OCI-LY7 (cell line): ENCODE data around the gene GRAP. TPM values are rescaled to one million over a fixed set of nuclear protein-coding genes. Genes with fewer than 3 reads are reported as not detected.

ENCODE experiments used
- BruUV-seq: library from RNA; stranded (reverse); fragments of 400-500 nt; replicated peaks from 2 replicates; lab custom pipeline; 2021; lab: Mats Ljungman, UMichigan
- CTCF ChIA-PET: fragments of 300-600 bp; sonication (Branson Sonifier 250); formaldehyde crosslinking; loops from one replicate; lab custom pipeline; 2022; ENCODE audit warnings: antibody characterized with exemption; ENCODE audit not compliant: unreplicated experiment; lab: Charles Lee
- POLR2A ChIA-PET: fragments of 300-600 bp; sonication (Branson Sonifier 250); formaldehyde crosslinking; loops from one replicate; lab custom pipeline; 2022; ENCODE audit warnings: antibody characterized with exemption; lab: Charles Lee
- DNase-seq: peaks from one replicate; pipeline ENCODE4 v3.0.0-alpha.2; 2015; ENCODE audit warnings: low spot score
- H2AFZ ChIP-seq: fragments of 200-600 bp; sonication (generic), shearing (Covaris generic); 2 replicates; pipeline ENCODE4 v1.6.1; 2014; ENCODE audit warnings: mild to moderate bottlenecking, antibody characterized with exemption, low read length, moderate library complexity
- H3K27ac ChIP-seq: fragments of 200-600 bp; sonication (generic); 2 replicates; pipeline ENCODE4 v1.5.1; 2014; ENCODE audit warnings: mixed run types, low read depth, mild to moderate bottlenecking, moderate library complexity, low read length, inconsistent platforms; ENCODE audit not compliant: poor library complexity, severe bottlenecking
- H3K36me3 ChIP-seq: fragments of 200-600 bp; sonication (generic); 2 replicates; pipeline ENCODE4 v1.6.1; 2014; ENCODE audit warnings: mild to moderate bottlenecking, antibody characterized with exemption, low read length, moderate library complexity, mixed read lengths; ENCODE audit not compliant: insufficient read depth
- H3K4me1 ChIP-seq: fragments of 200-600 bp; sonication (generic); 2 replicates; pipeline ENCODE4 v1.5.1; 2014; ENCODE audit warnings: mild to moderate bottlenecking, low read length; ENCODE audit not compliant: insufficient read depth, poor library complexity, severe bottlenecking
- H3K4me2 ChIP-seq: fragments of 200-600 bp; sonication (generic); 2 replicates; pipeline ENCODE4 v1.6.1; 2014; ENCODE audit warnings: mild to moderate bottlenecking, low read length
- H3K4me3 ChIP-seq: fragments of 200-600 bp; sonication (generic); 2 replicates; pipeline ENCODE4 v1.5.1; 2014; ENCODE audit warnings: mild to moderate bottlenecking, low read depth, low read length; ENCODE audit not compliant: poor library complexity, severe bottlenecking
- H3K79me2 ChIP-seq: fragments of 200-600 bp; sonication (generic); 2 replicates; pipeline ENCODE4 v1.6.1; 2016; ENCODE audit warnings: low read depth, mild to moderate bottlenecking, low read length, moderate library complexity, mixed read lengths; ENCODE audit not compliant: insufficient read depth
- H3K9me2 ChIP-seq: fragments of 200-600 bp; sonication (generic); 2 replicates; pipeline ENCODE4 v1.6.1; 2016; ENCODE audit warnings: mild to moderate bottlenecking, low read length, mixed read lengths; ENCODE audit not compliant: insufficient read depth
- H3K9me3 ChIP-seq: fragments of 200-600 bp; sonication (generic); 2 replicates; pipeline ENCODE4 v1.6.1; 2014; ENCODE audit warnings: mild to moderate bottlenecking, mixed run types, low read length, mixed read lengths
- H4K20me1 ChIP-seq: fragments of 200-600 bp; sonication (generic); 2 replicates; pipeline ENCODE4 v1.6.1; 2014; ENCODE audit warnings: mild to moderate bottlenecking, antibody characterized with exemption, low read length, moderate library complexity, mixed read lengths; ENCODE audit not compliant: insufficient read depth
- EZH2phosphoT487 ChIP-seq: fragments of 200-600 bp; sonication (generic); IDR thresholded peaks from 2 replicates; pipeline ENCODE4 v1.6.1; 2018; ENCODE audit warnings: low read depth, borderline replicate concordance, mild to moderate bottlenecking, mixed run types, antibody characterized with exemption, low read length, moderate library complexity, mixed read lengths
- intact Hi-C: fragments of 100-400 bp; cut with micrococcal nuclease; formaldehyde crosslinking; loops from one replicate; pipeline ENCODE4 v1.10.0; 2022; ENCODE audit not compliant: unreplicated experiment
- total RNA-seq, 2 experiments: library from RNA; depleted of rRNA in 1 of 2; stranded (reverse); fragments of >200 nt in 1 of 2; shearing (Covaris generic) in 1 of 2; gene quantifications; 2 replicates each; pipeline ENCODE4 v1.2.3, GENCODE V29; 2014 to 2022
- TF ChIP-seq, protein P1 (sequence below): fragments of 200-600 bp; sonication (generic); conservative IDR thresholded peaks from 2 replicates; pipeline ENCODE4 v1.5.1; 2014; ENCODE audit warnings: mild to moderate bottlenecking, antibody characterized with exemption, low read length, moderate library complexity, mixed read lengths

The GRAP gene
- total RNA-seq, 2 experiments from 2014 or later = 154 to 221 TPM

DNA sequence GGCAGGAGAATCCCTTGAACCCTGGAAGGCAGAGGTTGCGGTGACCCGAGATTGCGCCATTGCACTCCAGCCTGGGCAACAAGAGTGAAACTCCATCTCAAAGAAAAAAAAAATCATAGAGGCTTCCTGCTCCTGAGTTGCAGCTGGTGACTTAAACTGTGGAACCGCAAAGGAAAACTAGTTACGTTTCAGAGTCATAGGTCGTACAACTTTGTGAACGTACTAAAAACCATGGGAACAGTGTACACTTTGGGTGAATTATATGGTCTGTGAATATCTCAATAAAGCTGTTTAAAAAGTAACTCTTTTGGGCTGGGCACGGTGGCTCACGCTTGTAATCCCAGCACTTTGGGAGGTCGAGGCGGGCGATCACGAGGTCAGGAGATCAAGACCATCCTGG is 71.2 kb downstream of the GRAP start:
- Histone ChIP-seq H3K4me3 (no peak overlapping the region), H3K9me2 (no peaks in the 10 kb centered on the region), H3K4me2 (no peak overlapping the region), H2AFZ (no peak overlapping the region), H3K4me1 (no peaks in the 10 kb centered on the region), H3K27ac (no peak overlapping the region), H3K9me3 (no peaks in the 10 kb centered on the region), H3K79me2 (no peaks in the 10 kb centered on the region), H3K36me3 (no peaks in the 10 kb centered on the region), H4K20me1 (no peaks in the 10 kb centered on the region)
- CTCF ChIA-PET = no interaction called here
- intact Hi-C loops = no loop called here
- no peak for DNase-seq
- BruUV-seq = no TSS peak
- TF ChIP-seq, protein P1, sequence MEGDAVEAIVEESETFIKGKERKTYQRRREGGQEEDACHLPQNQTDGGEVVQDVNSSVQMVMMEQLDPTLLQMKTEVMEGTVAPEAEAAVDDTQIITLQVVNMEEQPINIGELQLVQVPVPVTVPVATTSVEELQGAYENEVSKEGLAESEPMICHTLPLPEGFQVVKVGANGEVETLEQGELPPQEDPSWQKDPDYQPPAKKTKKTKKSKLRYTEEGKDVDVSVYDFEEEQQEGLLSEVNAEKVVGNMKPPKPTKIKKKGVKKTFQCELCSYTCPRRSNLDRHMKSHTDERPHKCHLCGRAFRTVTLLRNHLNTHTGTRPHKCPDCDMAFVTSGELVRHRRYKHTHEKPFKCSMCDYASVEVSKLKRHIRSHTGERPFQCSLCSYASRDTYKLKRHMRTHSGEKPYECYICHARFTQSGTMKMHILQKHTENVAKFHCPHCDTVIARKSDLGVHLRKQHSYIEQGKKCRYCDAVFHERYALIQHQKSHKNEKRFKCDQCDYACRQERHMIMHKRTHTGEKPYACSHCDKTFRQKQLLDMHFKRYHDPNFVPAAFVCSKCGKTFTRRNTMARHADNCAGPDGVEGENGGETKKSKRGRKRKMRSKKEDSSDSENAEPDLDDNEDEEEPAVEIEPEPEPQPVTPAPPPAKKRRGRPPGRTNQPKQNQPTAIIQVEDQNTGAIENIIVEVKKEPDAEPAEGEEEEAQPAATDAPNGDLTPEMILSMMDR = no peak
- TF ChIP-seq EZH2phosphoT487 = no peak
- POLR2A ChIA-PET = no interaction called here

- Histone ChIP-seq H3K9me2 (no peaks in the 10 kb centered on the region), H3K4me1 (no peaks in the 10 kb centered on the region), H3K79me2 (no peaks in the 10 kb centered on the region), H3K27ac (no peak overlapping the region), H4K20me1 (no peaks in the 10 kb centered on the region), H2AFZ (no peak overlapping the region), H3K9me3 (no peaks in the 10 kb centered on the region), H3K4me2 (no peak overlapping the region), H3K4me3 (no peak overlapping the region), H3K36me3 (no peaks in the 10 kb centered on the region)
- no peak for DNase-seq
- no TSS peak for BruUV-seq
- no peak for TF ChIP-seq EZH2phosphoT487
- TF ChIP-seq, protein P1 = no peak
- intact Hi-C loops = no loop called here
- POLR2A ChIA-PET = no interaction called here
- CTCF ChIA-PET = no interaction called here
Measured at GRCh38 chr17:18974407-18975149, 72.2 kb downstream of the GRAP start.

GRCh38 chr17:18971801-18972200 is 75.0 kb downstream of the GRAP start:
- Histone ChIP-seq H3K4me2 (no peak overlapping the region), H4K20me1 (no peaks in the 10 kb centered on the region), H3K36me3 (no peaks in the 10 kb centered on the region), H2AFZ (no peak overlapping the region), H3K9me3 (no peaks in the 10 kb centered on the region), H3K4me1 (no peaks in the 10 kb centered on the region), H3K27ac (no peak overlapping the region), H3K4me3 (no peak overlapping the region), H3K79me2 (no peaks in the 10 kb centered on the region), H3K9me2 (no peaks in the 10 kb centered on the region)
- CTCF ChIA-PET = no interaction called here
- POLR2A ChIA-PET = interaction anchor here (0.6 kb wide), 1 partner anchor 17 kb away, joined by 3 read pairs; no protein-coding TSS in a partner anchor
- TF ChIP-seq, protein P1 = no peak
- TF ChIP-seq EZH2phosphoT487 = no peak
- BruUV-seq = no TSS peak
- intact Hi-C loops = no loop called here
- no peak for DNase-seq
